GM13977 (cell line): Measurements from ENCODE around the gene NOA1.

ENCODE experiments used
- DNase-seq: peaks from one replicate; pipeline ENCODE4 v3.0.0; 2012; ENCODE audit warnings: low spot score
- CTCF ChIP-seq: IDR thresholded peaks from 2 replicates; pipeline ENCODE4 v1.5.1; 2012; ENCODE audit warnings: mild to moderate bottlenecking, control low read depth; ENCODE audit not compliant: insufficient read depth; ENCODE audit errors: extremely low read depth, missing control alignments
- in situ Hi-C: fragments of 300-500 bp; cut with MboI; formaldehyde crosslinking; loops from one replicate; pipeline ENCODE4 v1.12.0; 2022; ENCODE audit warnings: low sequenced_read_pairs, low pct_unique_long_range_greater_than_20kb, mixed read lengths, inconsistent platforms; ENCODE audit not compliant: unreplicated experiment

The NOA1 gene

GRCh38 chr4:56971383-56971782 is 6.0 kb downstream of the NOA1 start:
- in situ Hi-C loops = no loop called here
- no peak for DNase-seq
- TF ChIP-seq CTCF = no peak

GRCh38 chr4:56961107-56961500 is 16.3 kb downstream of the NOA1 start:
- in situ Hi-C loops = no loop called here
- no peak for TF ChIP-seq CTCF
- DNase-seq = no peak

- TF ChIP-seq CTCF = no peak
- in situ Hi-C loops = no loop called here
- DNase-seq = no peak
These were observed 18.3 kb downstream of the NOA1 start for GRCh38 chr4:56959100-56959499.

GRCh38 chr4:56958111-56958517 is 19.3 kb downstream of the NOA1 start:
- DNase-seq = no peak
- no peak for TF ChIP-seq CTCF
- in situ Hi-C loops = no loop called here

- DNase-seq = no peak
- in situ Hi-C loops = no loop called here
- TF ChIP-seq CTCF = no peak
These were observed 23.5 kb downstream of the NOA1 start for GRCh38 chr4:56953680-56954520.

- in situ Hi-C loops = no loop called here
- DNase-seq = no peak
- no peak for TF ChIP-seq CTCF
These were observed 36.0 kb downstream of the NOA1 start for GRCh38 chr4:56941403-56941802.

GRCh38 chr4:56940971-56941370 is 36.4 kb downstream of the NOA1 start:
- no peak for DNase-seq
- in situ Hi-C loops = no loop called here
- no peak for TF ChIP-seq CTCF
